GM12878 (cell line): ENCODE data around the gene GTSF1L. TPM values are rescaled to one million over a fixed set of nuclear protein-coding genes. Genes with fewer than 3 reads are reported as not detected.

Experiments used
- ATF2 ChIP-seq: IDR thresholded peaks from 2 replicates; pipeline ENCODE4 v1.6.1; 2012; ENCODE audit warnings: low read length, inconsistent platforms
- CBFB ChIP-seq: IDR thresholded peaks from 2 replicates; pipeline ENCODE4 v1.6.1; 2016; ENCODE audit warnings: antibody characterized with exemption, low read depth
- CBX5 ChIP-seq: sonication (generic); IDR thresholded peaks from 2 replicates; pipeline ENCODE4 v1.6.1; 2016; ENCODE audit warnings: low read depth, moderate library complexity, mild to moderate bottlenecking, inconsistent platforms
- CEBPB ChIP-seq, 2 experiments: fragments of 150-350 bp in 1 of 2; IDR thresholded peaks; 2 replicates each; pipeline ENCODE4 v1.6.1; 2012 to 2014; ENCODE audit warnings: low read depth in 2 of 2, low read length in 2 of 2, borderline replicate concordance in 1 of 2, inconsistent platforms in 1 of 2
- CREM ChIP-seq: IDR thresholded peaks from 2 replicates; pipeline ENCODE4 v1.6.1; 2014; ENCODE audit warnings: antibody characterized with exemption, low read depth
- DPF2 ChIP-seq: fragments of 450-650 bp; IDR thresholded peaks from 2 replicates; pipeline ENCODE4 v1.6.1; 2017; ENCODE audit warnings: mild to moderate bottlenecking
- ETV6 ChIP-seq, 2 experiments: fragments of 450-650 bp in 1 of 2; IDR thresholded peaks in 1 of 2; conservative IDR thresholded peaks in 1 of 2; 2 replicates each; pipeline ENCODE4 v1.6.1; 2014; ENCODE audit warnings: antibody characterized with exemption in 1 of 2, borderline replicate concordance in 1 of 2, low read depth in 1 of 2, mild to moderate bottlenecking in 1 of 2, moderate library complexity in 1 of 2
- EZH2 ChIP-seq: IDR thresholded peaks from 2 replicates; pipeline ENCODE4 v1.6.1; 2012; ENCODE audit warnings: low read depth, mild to moderate bottlenecking, control low read depth, inconsistent platforms, low read length, borderline replicate concordance; ENCODE audit not compliant: control insufficient read depth
- HSF1 ChIP-seq: fragments of 150-350 bp; IDR thresholded peaks from 2 replicates; pipeline ENCODE4 v1.6.1; 2014; ENCODE audit warnings: mild to moderate bottlenecking, low read depth, low read length
- MTA3 ChIP-seq: IDR thresholded peaks from 2 replicates; pipeline ENCODE4 v1.6.1; 2012; ENCODE audit warnings: low read length, inconsistent platforms, borderline replicate concordance
- MXI1 ChIP-seq: fragments of 150-350 bp; IDR thresholded peaks from 2 replicates; pipeline ENCODE4 v1.6.1; 2011; ENCODE audit warnings: low read depth, mild to moderate bottlenecking, inconsistent platforms, low read length, improper control_type of control experiment
- MYB ChIP-seq: fragments of 150-350 bp; IDR thresholded peaks from 2 replicates; pipeline ENCODE4 v1.6.1; 2014; ENCODE audit warnings: mild to moderate bottlenecking, low read depth, low read length, borderline replicate concordance
- MYC ChIP-seq: IDR thresholded peaks from 2 replicates; pipeline ENCODE4 v1.6.1; 2011; ENCODE audit warnings: mild to moderate bottlenecking, low read length, moderate library complexity, inconsistent platforms; ENCODE audit not compliant: insufficient read depth, insufficient replicate concordance, insufficient read length, severe bottlenecking
- POLR2AphosphoS5 ChIP-seq: IDR thresholded peaks from 2 replicates; pipeline ENCODE4 v1.6.1; 2011; ENCODE audit warnings: mild to moderate bottlenecking, low read length, inconsistent platforms
- RBBP5 ChIP-seq: fragments of 200-600 bp; sonication (generic); conservative IDR thresholded peaks from 2 replicates; pipeline ENCODE4 v1.6.1; 2016
- SKIL ChIP-seq: fragments of 450-650 bp; IDR thresholded peaks from 2 replicates; pipeline ENCODE4 v1.6.1; 2017; ENCODE audit warnings: mild to moderate bottlenecking, low read depth, inconsistent platforms; ENCODE audit not compliant: poor library complexity, severe bottlenecking
- SRF ChIP-seq, 2 experiments: IDR thresholded peaks; 2 replicates each; pipeline ENCODE4 v1.6.1; 2011; ENCODE audit warnings: low read depth in 2 of 2, low read length in 2 of 2, mild to moderate bottlenecking in 1 of 2, moderate library complexity in 1 of 2
- STAT3 ChIP-seq: IDR thresholded peaks from 2 replicates; pipeline ENCODE4 v1.6.1; 2011; ENCODE audit warnings: low read depth, low read length, improper control_type of control experiment
- ZBTB40 ChIP-seq: fragments of 450-650 bp; IDR thresholded peaks from 2 replicates; pipeline ENCODE4 v1.6.1; 2016; ENCODE audit warnings: mild to moderate bottlenecking, moderate library complexity, borderline replicate concordance
- polyA plus RNA-seq, 11 experiments: library from polyadenylated mRNA; depleted of rRNA in 4 of 11; unstranded in 6 of 11; stranded (reverse) in 5 of 11; fragments of >200 nt; fragmentation: Nextera tagmentation in 4 of 11; fragmentation: Illumina TruSeq in 1 of 11; extraction: Ambion mirVana in 4 of 11; extraction: Trizol in 1 of 11; gene quantifications; 1 replicate in 1 of 11; 2 replicates in 10 of 11; pipeline versions ENCODE4 v1.2.1 to v1.2.3, GENCODE V29; 2011 to 2016; ENCODE audit warnings: inconsistent platforms in 2 of 11, missing spikeins in 2 of 11, low read depth in 1 of 11
- total RNA-seq, 4 experiments: library from RNA; depleted of rRNA in 3 of 4; stranded (reverse); fragments of >200 nt in 3 of 4; fragmentation: Illumina TruSeq in 1 of 4; extraction: Trizol in 1 of 4; gene quantifications; 2 replicates each; pipeline versions ENCODE4 v1.2.1 to v1.2.3, GENCODE V29; 2013 to 2021

Gene GTSF1L
- total and polyA plus RNA-seq, 10 of the 15 experiments (the other 5 are each of a cell fraction or from before 2014, with no cell fraction given), result 0.56 to 2.4 (median 1.3) TPM

GRCh38 chr20:43749734-43750294 is 23.0 kb upstream of the GTSF1L start (continued):
- TF ChIP-seq CBX5, result no peak
- TF ChIP-seq POLR2AphosphoS5, result no peak
- no peak for TF ChIP-seq MTA3
- no peak for TF ChIP-seq RBBP5
- no peak for TF ChIP-seq SKIL
- TF ChIP-seq MXI1, result no peak
- TF ChIP-seq MYC, result no peak
- TF ChIP-seq CREM, result no peak
- no peak for TF ChIP-seq EZH2
- no peak for TF ChIP-seq ZBTB40
- TF ChIP-seq SRF (IDR thresholded peaks at IDR 0.05; ENCODE audit: low read depth in 2 of 2, low read length in 2 of 2), result no peak
- TF ChIP-seq ETV6 (conservative IDR thresholded peaks at IDR 0.05 in 1 of 2, IDR thresholded peaks at IDR 0.05 in 1 of 2; ENCODE audit: borderline replicate concordance in 1 of 2, low read depth in 1 of 2), result no peak
- peak; percentile 54 for TF ChIP-seq DPF2
- no peak for TF ChIP-seq HSF1
- no peak for TF ChIP-seq CEBPB (IDR thresholded peaks at IDR 0.05; ENCODE audit: borderline replicate concordance in 1 of 2, low read depth in 2 of 2, low read length in 2 of 2)
- TF ChIP-seq MYB, result no peak
- TF ChIP-seq STAT3, result no peak
- TF ChIP-seq ATF2, result no peak
- no peak for TF ChIP-seq CBFB
